Gastrocnemius medialis (tissue), 4 donors: ENCODE results near the gene CD209. TPM values are rescaled to one million over a fixed set of nuclear protein-coding genes. Genes with fewer than 3 reads are reported as not detected.

Source experiments
- ATAC-seq, 2 donors: fragments of 150-250 bp; one replicate each; pipeline ENCODE4 v1.9.1; 2016
- DNase-seq, 2 donors: peaks; one replicate each; pipeline ENCODE4 v3.0.0-alpha.2; 2019
- H3K27ac ChIP-seq, 4 donors: fragments of 200-600 bp; sonication (generic); 1 replicate in 1 of 4; 2 replicates in 3 of 4; pipeline ENCODE4 v1.5.1; 2016 to 2018; ENCODE audit warnings: mild to moderate bottlenecking in 2 of 4, moderate library complexity in 1 of 4
- H3K27me3 ChIP-seq, 3 donors: fragments of 200-600 bp; sonication (generic) in 2 of 3; 1 replicate in 1 of 3; 2 replicates in 2 of 3; pipeline versions ENCODE4 v1.5.1 to v1.6.0; 2016 to 2019; ENCODE audit warnings: mild to moderate bottlenecking in 1 of 3, moderate library complexity in 1 of 3
- H3K36me3 ChIP-seq, 2 donors: fragments of 200-600 bp; sonication (generic) in 1 of 2; one replicate each; pipeline ENCODE4 v1.5.1; 2017 to 2018
- H3K4me1 ChIP-seq, 2 donors: fragments of 200-600 bp; sonication (generic) in 1 of 2; one replicate each; pipeline ENCODE4 v1.5.1; 2016 to 2017; ENCODE audit warnings: mild to moderate bottlenecking in 2 of 2
- H3K4me3 ChIP-seq, 4 donors: fragments of 200-600 bp; sonication (generic) in 3 of 4; 1 replicate in 1 of 4; 2 replicates in 3 of 4; pipeline ENCODE4 v1.5.1; 2016 to 2019; ENCODE audit warnings: mild to moderate bottlenecking in 2 of 4
- H3K9me3 ChIP-seq, 3 donors: fragments of 200-600 bp; sonication (generic) in 2 of 3; 1 replicate in 1 of 3; 2 replicates in 2 of 3; pipeline ENCODE4 v1.5.1; 2016 to 2019
- CTCF ChIP-seq, 5 experiments: fragments of 450-650 bp in 3 of 5; fragments of 200-600 bp in 2 of 5; sonication (generic) in 2 of 5; IDR thresholded peaks in 4 of 5; conservative IDR thresholded peaks in 1 of 5; 1 replicate in 4 of 5; 2 replicates in 1 of 5; pipeline ENCODE4 v1.5.1; 2016 to 2019; ENCODE audit warnings: antibody characterized with exemption in 5 of 5, mild to moderate bottlenecking in 3 of 5, moderate library complexity in 3 of 5
- POLR2A ChIP-seq, 2 donors: fragments of 450-650 bp; IDR thresholded peaks; one replicate each; pipeline ENCODE4 v1.6.1; 2017; ENCODE audit warnings: antibody characterized with exemption in 2 of 2, mild to moderate bottlenecking in 2 of 2, moderate library complexity in 2 of 2
- in situ Hi-C, 4 donors: fragments of 200-750 bp; cut with MboI; loops; one replicate each; pipeline versions ENCODE4 v1.15.0 to v1.8.0; 2017; ENCODE audit warnings: low sequenced_read_pairs in 4 of 4
- intact Hi-C: fragments of 100-400 bp; cut with DNase I; formaldehyde crosslinking; loops from one replicate; pipeline ENCODE4 v1.15.1; 2023; ENCODE audit warnings: low total_unique reads
- total RNA-seq, 4 donors: library from RNA; depleted of rRNA; stranded (reverse); fragments of >200 nt; gene quantifications; one replicate each; pipeline versions ENCODE4 v1.1.0 to v1.2.3, GENCODE V29; 2016

The CD209 gene
- total RNA-seq, 4 donors from 2014 or later, result 0.56 to 1.3 (median 1.0) TPM

GRCh38 chr19:7732045-7732444, 15.3 kb downstream of the CD209 start, which contains the start of gene CLEC4G:
TSS of gene CLEC4G (minus strand) at chr19:7732110. CDS start at chr19:7732102, 8 bp downstream.
- Histone ChIP-seq H3K27me3 (peaks cover 23 to 34% (median 32%) of the 10 kb centered on the region in 3 donors), H3K36me3 (no peaks in the 10 kb centered on the region), H3K9me3 (no peaks in the 10 kb centered on the region), H3K27ac (no peak within 1 kb of the TSS), H3K4me3 (no peak within 1 kb of the TSS), H3K4me1 (no peaks in the 10 kb centered on the region)
- no peak for TF ChIP-seq CTCF (IDR thresholded peaks at IDR 0.05 in 4 of 5, conservative IDR thresholded peaks at IDR 0.05 in 1 of 5)
- no peak for TF ChIP-seq POLR2A (IDR thresholded peaks at IDR 0.05)
- in situ Hi-C loops (no loop called here), intact Hi-C loops (no loop called here)
- no peak for DNase-seq
- no peak for ATAC-seq

GRCh38 chr19:7731615-7732014, 15.7 kb downstream of the CD209 start:
- DNase-seq (no peak), ATAC-seq (no peak)
- Histone ChIP-seq H3K27me3 (peaks cover 23 to 34% (median 32%) of the 10 kb centered on the region in 3 donors), H3K27ac (no peak overlapping the region), H3K36me3 (no peaks in the 10 kb centered on the region), H3K9me3 (no peaks in the 10 kb centered on the region), H3K4me1 (no peaks in the 10 kb centered on the region), H3K4me3 (no peak overlapping the region)
- intact Hi-C loops (no loop called here), in situ Hi-C loops (no loop called here)
- no peak for TF ChIP-seq POLR2A (IDR thresholded peaks at IDR 0.05)
- TF ChIP-seq CTCF (IDR thresholded peaks at IDR 0.05 in 4 of 5, conservative IDR thresholded peaks at IDR 0.05 in 1 of 5), result no peak

GRCh38 chr19:7731218-7731595, 16.1 kb downstream of the CD209 start:
- ATAC-seq (no peak), DNase-seq (no peak)
- Histone ChIP-seq H3K4me1 (no peaks in the 10 kb centered on the region), H3K4me3 (no peak overlapping the region), H3K27ac (no peak overlapping the region), H3K36me3 (no peaks in the 10 kb centered on the region), H3K27me3 (peaks cover 23 to 34% (median 32%) of the 10 kb centered on the region in 3 donors), H3K9me3 (no peaks in the 10 kb centered on the region)
- TF ChIP-seq POLR2A (IDR thresholded peaks at IDR 0.05), result no peak
- TF ChIP-seq CTCF (IDR thresholded peaks at IDR 0.05 in 4 of 5, conservative IDR thresholded peaks at IDR 0.05 in 1 of 5), result no peak
- intact Hi-C loops (no loop called here), in situ Hi-C loops (no loop called here)

- ATAC-seq, result no peak
- H3K4me3 ChIP-seq, result no peak overlapping the region
These were observed 16.8 kb downstream of the CD209 start for GRCh38 chr19:7730286-7731217.

More at GRCh38 chr19:7730286-7731217, 16.8 kb downstream of the CD209 start:
- Histone ChIP-seq H3K36me3 (no peaks in the 10 kb centered on the region), H3K4me1 (no peaks in the 10 kb centered on the region), H3K27ac (no peak overlapping the region), H3K9me3 (no peaks in the 10 kb centered on the region), H3K27me3 (peaks cover 23 to 34% (median 32%) of the 10 kb centered on the region in 3 donors)
- no peak for DNase-seq
- intact Hi-C loops (no loop called here), in situ Hi-C loops (no loop called here)
- no peak for TF ChIP-seq CTCF (IDR thresholded peaks at IDR 0.05 in 4 of 5, conservative IDR thresholded peaks at IDR 0.05 in 1 of 5)
- TF ChIP-seq POLR2A (IDR thresholded peaks at IDR 0.05), result no peak
